Natural killer cell (primary cell): ENCODE data around the gene NPAT. TPM values are rescaled to one million over a fixed set of nuclear protein-coding genes. Genes with fewer than 3 reads are reported as not detected.

Source experiments
- ATAC-seq, 3 donors: fragments of 150-1000 bp in 2 of 3; fragments of 200-7000 bp in 1 of 3; cut with Tn5 transposase; 1 replicate in 1 of 3; 2 replicates in 2 of 3; pipeline ENCODE4 v1.10.0; 2021; ENCODE audit warnings: mild to moderate bottlenecking in 2 of 3, moderate library complexity in 2 of 3
- DNase-seq, 2 donors: peaks; one replicate each; pipeline versions ENCODE4 v3.0.0 to v3.0.0-alpha.2; 2013 to 2021; ENCODE audit warnings: mixed read lengths in 1 of 2
- H3K27ac ChIP-seq: one replicate; pipeline ENCODE4 v1.5.1; 2013; ENCODE audit warnings: mild to moderate bottlenecking, low read length
- H3K27me3 ChIP-seq: one replicate; pipeline ENCODE4 v1.6.1; 2013; ENCODE audit warnings: low read length; ENCODE audit not compliant: control insufficient read depth, insufficient read depth
- H3K36me3 ChIP-seq: one replicate; pipeline ENCODE4 v1.6.1; 2013; ENCODE audit warnings: low read length; ENCODE audit not compliant: control insufficient read depth, insufficient read depth
- H3K4me1 ChIP-seq: one replicate; pipeline ENCODE4 v1.6.1; 2013; ENCODE audit warnings: low read length; ENCODE audit not compliant: control insufficient read depth, insufficient read depth
- H3K4me3 ChIP-seq: one replicate; pipeline ENCODE4 v1.5.1; 2013; ENCODE audit warnings: low read length
- H3K9me3 ChIP-seq: one replicate; pipeline ENCODE4 v1.6.1; 2013; ENCODE audit warnings: low read length; ENCODE audit not compliant: control insufficient read depth, insufficient read depth
- H3K27ac Mint-ChIP-seq, 2 donors: one replicate each; pipeline ENCODE4 v1.8.0; 2022; ENCODE audit warnings: mild to moderate bottlenecking in 2 of 2, mixed read lengths in 2 of 2, moderate library complexity in 1 of 2
- H3K27me3 Mint-ChIP-seq, 2 donors: one replicate each; pipeline ENCODE4 v1.8.0; 2022; ENCODE audit warnings: low read depth in 2 of 2, mixed read lengths in 2 of 2
- H3K36me3 Mint-ChIP-seq: one replicate; pipeline ENCODE4 v1.8.0; 2022; ENCODE audit warnings: mixed read lengths
- H3K4me1 Mint-ChIP-seq, 2 donors: one replicate each; pipeline ENCODE4 v1.8.0; 2022; ENCODE audit warnings: mixed read lengths in 2 of 2
- H3K4me3 Mint-ChIP-seq: one replicate; pipeline ENCODE4 v1.8.0; 2022; ENCODE audit warnings: mild to moderate bottlenecking, moderate library complexity, mixed read lengths
- H3K9me3 Mint-ChIP-seq, 2 donors: one replicate each; pipeline ENCODE4 v1.8.0; 2022; ENCODE audit warnings: mixed read lengths in 2 of 2
- WGBS: methylation state at CpG from one replicate; pipeline ENCODE4 v1.1.7; 2013; ENCODE audit warnings: missing lambda C conversion rate; ENCODE audit not compliant: insufficient coverage; 5-methylcytosine and 5-hydroxymethylcytosine counted together
- intact Hi-C: fragments of 100-400 bp; cut with micrococcal nuclease; formaldehyde crosslinking; loops from one replicate; pipeline ENCODE4 v1.14.2; 2022
- total RNA-seq, 4 donors: library from RNA; stranded (reverse); fragments of 120-200 nt in 1 of 4; gene quantifications; one replicate each; pipeline versions ENCODE4 v1.2.3 to v1.2.4, GENCODE V29; 2013 to 2022
- TF ChIP-seq, protein P1 (sequence below): fragments of 200-600 bp; IDR thresholded peaks from one replicate; pipeline ENCODE4 v1.8.0; 2022; ENCODE audit warnings: antibody characterized with exemption

NPAT gene
- total RNA-seq, 3 donors from 2014 or later (not counting 1 experiment from before 2014, with no cell fraction given), result 34.8 to 42.6 (median 36.1) TPM

DNA sequence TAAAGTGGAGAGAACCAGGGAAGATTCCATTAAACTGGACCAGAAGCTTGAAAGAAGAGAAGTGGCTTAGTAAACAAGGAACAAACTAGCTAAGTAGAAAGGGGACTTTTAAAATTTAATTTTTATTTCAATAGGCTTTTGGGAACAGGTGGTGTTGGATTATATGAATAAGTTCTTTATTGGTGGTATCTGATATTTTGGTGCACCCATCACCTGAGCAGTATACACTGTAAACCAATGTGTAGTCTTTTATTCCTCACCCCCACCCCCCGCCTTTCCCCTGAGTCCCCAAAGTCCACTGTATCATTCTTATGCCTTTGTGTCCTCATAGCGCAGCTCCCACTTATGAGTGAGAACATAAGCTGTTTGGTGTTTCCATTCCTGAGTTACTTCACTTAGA is 93.7 kb downstream of the NPAT start:
- no peaks in the 10 kb centered on the region for H3K27me3 Mint-ChIP-seq
- peaks cover 17 to 21% of the 10 kb centered on the region in 2 donors for H3K4me1 Mint-ChIP-seq
- 100% methylated on average over 2 of the region's 2 CpGs for WGBS
- intact Hi-C loops, result no loop called here
- no peaks in the 10 kb centered on the region for H3K9me3 Mint-ChIP-seq
- Histone ChIP-seq H3K27me3 (no peaks in the 10 kb centered on the region), H3K36me3 (peaks cover 4% of the 10 kb centered on the region), H3K27ac (no peak overlapping the region), H3K9me3 (no peaks in the 10 kb centered on the region), H3K4me3 (no peak overlapping the region), H3K4me1 (peaks cover 8% of the 10 kb centered on the region)
- no peak overlapping the region for H3K4me3 Mint-ChIP-seq
- DNase-seq (no peak), ATAC-seq (no peak)
- no peaks in the 10 kb centered on the region for H3K36me3 Mint-ChIP-seq
- TF ChIP-seq, protein P1, sequence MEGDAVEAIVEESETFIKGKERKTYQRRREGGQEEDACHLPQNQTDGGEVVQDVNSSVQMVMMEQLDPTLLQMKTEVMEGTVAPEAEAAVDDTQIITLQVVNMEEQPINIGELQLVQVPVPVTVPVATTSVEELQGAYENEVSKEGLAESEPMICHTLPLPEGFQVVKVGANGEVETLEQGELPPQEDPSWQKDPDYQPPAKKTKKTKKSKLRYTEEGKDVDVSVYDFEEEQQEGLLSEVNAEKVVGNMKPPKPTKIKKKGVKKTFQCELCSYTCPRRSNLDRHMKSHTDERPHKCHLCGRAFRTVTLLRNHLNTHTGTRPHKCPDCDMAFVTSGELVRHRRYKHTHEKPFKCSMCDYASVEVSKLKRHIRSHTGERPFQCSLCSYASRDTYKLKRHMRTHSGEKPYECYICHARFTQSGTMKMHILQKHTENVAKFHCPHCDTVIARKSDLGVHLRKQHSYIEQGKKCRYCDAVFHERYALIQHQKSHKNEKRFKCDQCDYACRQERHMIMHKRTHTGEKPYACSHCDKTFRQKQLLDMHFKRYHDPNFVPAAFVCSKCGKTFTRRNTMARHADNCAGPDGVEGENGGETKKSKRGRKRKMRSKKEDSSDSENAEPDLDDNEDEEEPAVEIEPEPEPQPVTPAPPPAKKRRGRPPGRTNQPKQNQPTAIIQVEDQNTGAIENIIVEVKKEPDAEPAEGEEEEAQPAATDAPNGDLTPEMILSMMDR, result no peak
- H3K27ac Mint-ChIP-seq, result no peak overlapping the region

DNA sequence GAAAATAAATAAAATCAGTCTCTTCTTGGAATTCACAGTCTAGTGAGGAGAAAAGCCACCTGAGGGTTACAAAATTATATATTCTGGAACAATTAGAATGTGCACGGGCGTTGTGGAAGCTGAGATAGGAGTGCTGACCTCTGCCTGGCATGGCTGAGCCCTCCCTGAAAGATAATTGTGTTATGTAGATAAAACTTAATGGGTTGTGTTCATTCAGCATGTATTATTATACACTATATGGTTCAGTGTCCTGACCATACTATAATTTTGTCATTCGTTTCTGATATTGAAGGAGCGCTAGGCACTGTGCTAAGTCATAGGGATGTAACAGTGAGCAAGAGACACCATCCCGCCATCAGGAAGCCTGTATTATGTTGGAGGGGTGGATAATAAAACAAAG is 97.3 kb downstream of the NPAT start:
- Histone ChIP-seq H3K27ac (no peak overlapping the region), H3K4me3 (no peak overlapping the region), H3K9me3 (no peaks in the 10 kb centered on the region), H3K27me3 (no peaks in the 10 kb centered on the region), H3K36me3 (no peaks in the 10 kb centered on the region), H3K4me1 (peaks cover 25% of the 10 kb centered on the region)
- H3K4me1 Mint-ChIP-seq, result peaks cover 31 to 41% of the 10 kb centered on the region in 2 donors
- H3K9me3 Mint-ChIP-seq, result no peaks in the 10 kb centered on the region
- WGBS, result 98% methylated on average over 5 of the region's 5 CpGs
- peak overlapping the region in 1 of 2 donors; percentile 66 for H3K27ac Mint-ChIP-seq
- no peak for DNase-seq
- H3K36me3 Mint-ChIP-seq, result no peaks in the 10 kb centered on the region
- intact Hi-C loops, result no loop called here
- no peak overlapping the region for H3K4me3 Mint-ChIP-seq
- TF ChIP-seq, protein P1, result no peak
- no peaks in the 10 kb centered on the region for H3K27me3 Mint-ChIP-seq
- ATAC-seq, result no peak

DNA sequence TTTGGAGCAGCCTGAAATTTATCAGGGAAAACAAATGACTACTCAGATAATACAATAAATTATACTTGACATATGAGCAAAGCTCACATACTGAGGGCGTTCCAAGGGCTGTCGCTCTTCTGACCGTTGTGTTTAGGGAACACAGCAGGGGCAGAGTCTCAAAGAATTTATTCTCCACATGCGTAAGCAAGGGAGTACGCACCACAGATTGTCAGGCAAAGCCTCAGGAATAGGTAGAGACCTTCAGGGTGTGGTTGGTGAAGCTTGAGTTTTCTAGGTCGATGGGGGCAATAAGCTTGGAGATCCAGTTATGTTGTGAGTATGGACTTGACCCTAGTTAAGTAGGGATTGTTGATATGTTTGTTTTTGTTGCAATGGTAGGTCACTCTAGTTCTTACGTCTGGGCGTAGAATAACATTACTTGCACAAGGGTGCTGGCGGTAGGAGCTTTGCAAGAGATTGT is 100.2 kb downstream of the NPAT start:
- Mint-ChIP-seq H3K27ac (peak overlapping the region; percentile 70 to 75), H3K4me1 (peaks cover 31 to 41% of the 10 kb centered on the region in 2 donors), H3K4me3 (peak overlapping the region; percentile 89), H3K27me3 (no peaks in the 10 kb centered on the region), H3K9me3 (no peaks in the 10 kb centered on the region), H3K36me3 (no peaks in the 10 kb centered on the region)
- Histone ChIP-seq H3K4me3 (peak overlapping the region; percentile 50), H3K27me3 (no peaks in the 10 kb centered on the region), H3K27ac (no peak overlapping the region), H3K36me3 (no peaks in the 10 kb centered on the region), H3K4me1 (peaks cover 25% of the 10 kb centered on the region), H3K9me3 (no peaks in the 10 kb centered on the region)
- intact Hi-C loops, result no loop called here
- TF ChIP-seq, protein P1, result no peak
- 91% methylated on average over 9 of the region's 9 CpGs for WGBS
- ATAC-seq (no peak), DNase-seq (no peak)
